ENCODE results near the gene IL12RB2.

- TF ChIP-seq, protein P1, sequence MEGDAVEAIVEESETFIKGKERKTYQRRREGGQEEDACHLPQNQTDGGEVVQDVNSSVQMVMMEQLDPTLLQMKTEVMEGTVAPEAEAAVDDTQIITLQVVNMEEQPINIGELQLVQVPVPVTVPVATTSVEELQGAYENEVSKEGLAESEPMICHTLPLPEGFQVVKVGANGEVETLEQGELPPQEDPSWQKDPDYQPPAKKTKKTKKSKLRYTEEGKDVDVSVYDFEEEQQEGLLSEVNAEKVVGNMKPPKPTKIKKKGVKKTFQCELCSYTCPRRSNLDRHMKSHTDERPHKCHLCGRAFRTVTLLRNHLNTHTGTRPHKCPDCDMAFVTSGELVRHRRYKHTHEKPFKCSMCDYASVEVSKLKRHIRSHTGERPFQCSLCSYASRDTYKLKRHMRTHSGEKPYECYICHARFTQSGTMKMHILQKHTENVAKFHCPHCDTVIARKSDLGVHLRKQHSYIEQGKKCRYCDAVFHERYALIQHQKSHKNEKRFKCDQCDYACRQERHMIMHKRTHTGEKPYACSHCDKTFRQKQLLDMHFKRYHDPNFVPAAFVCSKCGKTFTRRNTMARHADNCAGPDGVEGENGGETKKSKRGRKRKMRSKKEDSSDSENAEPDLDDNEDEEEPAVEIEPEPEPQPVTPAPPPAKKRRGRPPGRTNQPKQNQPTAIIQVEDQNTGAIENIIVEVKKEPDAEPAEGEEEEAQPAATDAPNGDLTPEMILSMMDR (IDR thresholded peaks at IDR 0.05): no peak
- TF ChIP-seq EZH2 (IDR thresholded peaks at IDR 0.05; ENCODE audit: borderline replicate concordance, insufficient read depth, low read depth, low read length, poor library complexity, severe bottlenecking): no peak
These were observed 25.2 kb downstream of the IL12RB2 start for GRCh38 chr1:67332653-67333529.
